Astrocyte of the cerebellum (primary cell): ENCODE results near the gene FBXL7.

ENCODE experiments used
- DNase-seq: peaks from one replicate; pipeline ENCODE4 v3.0.0-alpha.2; 2011; ENCODE audit warnings: low read depth
- H3K4me3 ChIP-seq: 2 replicates; pipeline ENCODE4 v1.5.1; 2011; ENCODE audit warnings: mild to moderate bottlenecking, low read depth, low read length, moderate library complexity
- CTCF ChIP-seq: IDR thresholded peaks from 2 replicates; pipeline ENCODE4 v1.5.1; 2012; ENCODE audit warnings: low read length, low read depth, moderate library complexity, mild to moderate bottlenecking; ENCODE audit errors: missing control alignments
- in situ Hi-C: cut with HindIII; loops from 2 replicates; pipeline ENCODE4 v1.10.0; 2017; ENCODE audit warnings: low sequenced_read_pairs

FBXL7 gene

GRCh38 chr5:15776346-15776745, 276.4 kb downstream of the FBXL7 start:
- no peak overlapping the region for H3K4me3 ChIP-seq
- TF ChIP-seq CTCF, result no peak
- DNase-seq, result no peak
- in situ Hi-C loops, result no loop called here

GRCh38 chr5:15783734-15784133, 283.8 kb downstream of the FBXL7 start:
- DNase-seq, result no peak
- in situ Hi-C loops, result no loop called here
- no peak overlapping the region for H3K4me3 ChIP-seq
- TF ChIP-seq CTCF, result no peak

- TF ChIP-seq CTCF, result no peak
- no peak overlapping the region for H3K4me3 ChIP-seq
- in situ Hi-C loops, result no loop called here
- DNase-seq, result no peak
These were observed 285.6 kb downstream of the FBXL7 start for GRCh38 chr5:15785531-15785981.

- no peak for TF ChIP-seq CTCF
- in situ Hi-C loops, result no loop called here
- H3K4me3 ChIP-seq, result no peak overlapping the region
- no peak for DNase-seq
These were observed 286.3 kb downstream of the FBXL7 start for GRCh38 chr5:15786326-15786725.

- no peak for DNase-seq
- in situ Hi-C loops, result no loop called here
- TF ChIP-seq CTCF, result no peak
These were observed 286.9 kb downstream of the FBXL7 start for GRCh38 chr5:15786884-15787283.

GRCh38 chr5:15787681-15788080, 287.7 kb downstream of the FBXL7 start:
- no peak for DNase-seq
- TF ChIP-seq CTCF, result no peak
- in situ Hi-C loops, result no loop called here
- H3K4me3 ChIP-seq, result no peak overlapping the region

More at GRCh38 chr5:15786884-15787283, 286.9 kb downstream of the FBXL7 start:
- no peak overlapping the region for H3K4me3 ChIP-seq

- TF ChIP-seq CTCF, result no peak
- DNase-seq, result no peak
- no peak overlapping the region for H3K4me3 ChIP-seq
- in situ Hi-C loops, result no loop called here
These were observed 289.7 kb downstream of the FBXL7 start for GRCh38 chr5:15789642-15790041.
